Astrocyte (in vitro differentiated cells and primary cell): ENCODE data around the gene LYRM2. TPM values are rescaled to one million over a fixed set of nuclear protein-coding genes. Genes with fewer than 3 reads are reported as not detected.

Source experiments
- DNase-seq: peaks from one replicate; pipeline ENCODE4 v3.0.0-alpha.2; 2010; ENCODE audit warnings: low read depth
- FAIRE-seq: peaks from 2 replicates; lab custom pipeline; 2011; peaks lifted over from hg19 to GRCh38; lab: Jason Lieb, UNC
- H2AFZ ChIP-seq: 2 replicates; pipeline ENCODE4 v1.6.0; 2012; ENCODE audit warnings: low read depth, low read length, inconsistent platforms
- H3K27ac ChIP-seq: 2 replicates; pipeline ENCODE4 v1.5.1; 2011; ENCODE audit warnings: low read depth, low read length, inconsistent platforms
- H3K27me3 ChIP-seq: 2 replicates; pipeline ENCODE4 v1.6.0; 2011; ENCODE audit warnings: low read length, inconsistent platforms; ENCODE audit not compliant: insufficient read depth
- H3K36me3 ChIP-seq: 2 replicates; pipeline ENCODE4 v1.5.1; 2011; ENCODE audit warnings: low read length, inconsistent platforms; ENCODE audit not compliant: insufficient read depth
- H3K4me1 ChIP-seq: 2 replicates; pipeline ENCODE4 v1.5.1; 2011; ENCODE audit warnings: low read length, inconsistent platforms; ENCODE audit not compliant: insufficient read depth
- H3K4me2 ChIP-seq: 2 replicates; pipeline ENCODE4 v1.6.0; 2012; ENCODE audit warnings: low read length, inconsistent platforms
- H3K4me3 ChIP-seq: 2 replicates; pipeline ENCODE4 v1.5.1; 2011; ENCODE audit warnings: low read depth, mild to moderate bottlenecking, low read length, inconsistent platforms; ENCODE audit not compliant: insufficient read depth
- H3K79me2 ChIP-seq: 2 replicates; pipeline ENCODE4 v1.6.0; 2012; ENCODE audit warnings: mild to moderate bottlenecking, low read length, inconsistent platforms; ENCODE audit not compliant: insufficient read depth
- H3K9ac ChIP-seq: 2 replicates; pipeline ENCODE4 v1.6.0; 2012; ENCODE audit warnings: mild to moderate bottlenecking, low read length, inconsistent platforms
- H3K9me3 ChIP-seq: 2 replicates; pipeline ENCODE4 v1.5.1; 2012; ENCODE audit warnings: low read depth, mild to moderate bottlenecking, low read length, inconsistent platforms; ENCODE audit not compliant: insufficient read depth
- H4K20me1 ChIP-seq: 2 replicates; pipeline ENCODE4 v1.6.0; 2012; ENCODE audit warnings: low read length, inconsistent platforms; ENCODE audit not compliant: insufficient read depth
- H3K27ac Mint-ChIP-seq: one replicate; pipeline ENCODE4 v1.8.0; 2021; ENCODE audit warnings: mild to moderate bottlenecking, mixed read lengths; ENCODE audit not compliant: unreplicated experiment
- H3K27me3 Mint-ChIP-seq: one replicate; pipeline ENCODE4 v1.8.0; 2021; ENCODE audit warnings: low read depth, mixed read lengths; ENCODE audit not compliant: unreplicated experiment
- H3K36me3 Mint-ChIP-seq: one replicate; pipeline ENCODE4 v1.8.0; 2021; ENCODE audit warnings: low read depth, mixed read lengths; ENCODE audit not compliant: unreplicated experiment
- H3K4me1 Mint-ChIP-seq: one replicate; pipeline ENCODE4 v1.8.0; 2021; ENCODE audit warnings: low read depth, mixed read lengths; ENCODE audit not compliant: unreplicated experiment
- H3K4me3 Mint-ChIP-seq: one replicate; pipeline ENCODE4 v1.8.0; 2021; ENCODE audit warnings: mild to moderate bottlenecking, moderate library complexity, mixed read lengths; ENCODE audit not compliant: unreplicated experiment
- H3K9me3 Mint-ChIP-seq: one replicate; pipeline ENCODE4 v1.8.0; 2021; ENCODE audit warnings: mild to moderate bottlenecking, mixed read lengths; ENCODE audit not compliant: unreplicated experiment
- CTCF ChIP-seq: IDR thresholded peaks from 2 replicates; pipeline ENCODE4 v1.5.1; 2011; ENCODE audit warnings: low read depth, mild to moderate bottlenecking, inconsistent platforms, low read length, moderate library complexity; ENCODE audit not compliant: insufficient read depth
- EZH2 ChIP-seq: IDR thresholded peaks from 2 replicates; pipeline ENCODE4 v1.6.1; 2012; ENCODE audit warnings: mild to moderate bottlenecking, low read length, inconsistent platforms; ENCODE audit not compliant: insufficient read depth
- total RNA-seq: library from RNA; stranded (reverse); gene quantifications from 2 replicates; pipeline ENCODE4 v1.2.1, GENCODE V29; 2021

Gene LYRM2
- total RNA-seq, 1 donor from 2014 or later, result 39.2 TPM

GRCh38 chr6:89528866-89529265, 109.7 kb downstream of the LYRM2 start:
- H4K20me1 ChIP-seq, result no peaks in the 10 kb centered on the region
- Mint-ChIP-seq H3K27ac (no peak overlapping the region), H3K27me3 (no peaks in the 10 kb centered on the region), H3K36me3 (peaks cover 13% of the 10 kb centered on the region), H3K4me1 (peaks cover 9% of the 10 kb centered on the region), H3K4me3 (no peak overlapping the region), H3K9me3 (no peaks in the 10 kb centered on the region)
- no peak overlapping the region for H3K4me3 ChIP-seq
- no peaks in the 10 kb centered on the region for H3K9me3 ChIP-seq
- no peaks in the 10 kb centered on the region for H3K4me1 ChIP-seq
- FAIRE-seq, result no peak
- no peak overlapping the region for H2AFZ ChIP-seq
- no peak overlapping the region for H3K4me2 ChIP-seq
- H3K27ac ChIP-seq, result no peak overlapping the region
- no peaks in the 10 kb centered on the region for H3K36me3 ChIP-seq
- no peaks in the 10 kb centered on the region for H3K27me3 ChIP-seq
- TF ChIP-seq CTCF (no peak), EZH2 (no peak)
- H3K79me2 ChIP-seq, result no peaks in the 10 kb centered on the region
- H3K9ac ChIP-seq, result no peak overlapping the region
- DNase-seq, result no peak

- no peak overlapping the region for H2AFZ ChIP-seq
- H3K27me3 Mint-ChIP-seq, result no peaks in the 10 kb centered on the region
- peaks cover 9% of the 10 kb centered on the region for H3K4me1 Mint-ChIP-seq
- no peak overlapping the region for H3K27ac Mint-ChIP-seq
- no peaks in the 10 kb centered on the region for H3K4me1 ChIP-seq
- no peaks in the 10 kb centered on the region for H3K9me3 Mint-ChIP-seq
- no peak overlapping the region for H3K4me2 ChIP-seq
- DNase-seq (no peak), FAIRE-seq (no peak)
- no peak overlapping the region for H3K9ac ChIP-seq
- no peaks in the 10 kb centered on the region for H3K9me3 ChIP-seq
- peaks cover 13% of the 10 kb centered on the region for H3K36me3 Mint-ChIP-seq
- no peak overlapping the region for H3K4me3 Mint-ChIP-seq
- H4K20me1 ChIP-seq, result no peaks in the 10 kb centered on the region
- H3K36me3 ChIP-seq, result no peaks in the 10 kb centered on the region
- no peaks in the 10 kb centered on the region for H3K79me2 ChIP-seq
- no peaks in the 10 kb centered on the region for H3K27me3 ChIP-seq
- H3K4me3 ChIP-seq, result no peak overlapping the region
- no peak overlapping the region for H3K27ac ChIP-seq
- TF ChIP-seq EZH2 (no peak), CTCF (no peak)
Observed at GRCh38 chr6:89527634-89528033, 110.9 kb downstream of the LYRM2 start.

- DNase-seq, result no peak
- no peaks in the 10 kb centered on the region for H3K9me3 ChIP-seq
- no peak overlapping the region for H3K27ac Mint-ChIP-seq
Observed at GRCh38 chr6:89526563-89526869, 112.0 kb downstream of the LYRM2 start.

More at GRCh38 chr6:89526563-89526869, 112.0 kb downstream of the LYRM2 start:
- no peak overlapping the region for H3K4me3 Mint-ChIP-seq
- H3K9me3 Mint-ChIP-seq, result no peaks in the 10 kb centered on the region
- Histone ChIP-seq H3K4me2 (no peak overlapping the region), H3K79me2 (no peaks in the 10 kb centered on the region), H3K4me3 (no peak overlapping the region), H2AFZ (no peak overlapping the region), H3K27me3 (no peaks in the 10 kb centered on the region), H3K27ac (no peak overlapping the region), H3K9ac (no peak overlapping the region), H3K36me3 (no peaks in the 10 kb centered on the region), H4K20me1 (no peaks in the 10 kb centered on the region), H3K4me1 (no peaks in the 10 kb centered on the region)
- no peaks in the 10 kb centered on the region for H3K27me3 Mint-ChIP-seq
- no peak for FAIRE-seq
- TF ChIP-seq EZH2 (no peak), CTCF (no peak)
- peaks cover 9% of the 10 kb centered on the region for H3K36me3 Mint-ChIP-seq
- H3K4me1 Mint-ChIP-seq, result peaks cover 9% of the 10 kb centered on the region
